H9 (cell line): ENCODE results near the gene HTRA3. TPM values are rescaled to one million over a fixed set of nuclear protein-coding genes. Genes with fewer than 3 reads are reported as not detected.

Source experiments
- DNase-seq: peaks from one replicate; pipeline ENCODE4 v3.0.0-alpha.2; 2017
- H2AFZ ChIP-seq: one replicate; pipeline ENCODE4 v1.6.1; 2013; ENCODE audit warnings: mild to moderate bottlenecking, low read length, control low read depth, moderate library complexity
- H2AK5ac ChIP-seq: 2 replicates; pipeline ENCODE4 v1.6.1; 2013; ENCODE audit warnings: low read length, control low read depth, mixed read lengths; ENCODE audit not compliant: insufficient read length
- H2BK120ac ChIP-seq: one replicate; pipeline ENCODE4 v1.6.1; 2013; ENCODE audit warnings: low read depth, mild to moderate bottlenecking, low read length, control low read depth, inconsistent platforms; ENCODE audit not compliant: poor library complexity, severe bottlenecking
- H2BK12ac ChIP-seq: 2 replicates; pipeline ENCODE4 v1.6.1; 2013; ENCODE audit warnings: low read length, control low read depth, mixed read lengths, low read depth; ENCODE audit not compliant: insufficient read length
- H2BK15ac ChIP-seq: 2 replicates; pipeline ENCODE4 v1.6.1; 2013; ENCODE audit warnings: low read depth, low read length, control low read depth
- H2BK20ac ChIP-seq: one replicate; pipeline ENCODE4 v1.6.1; 2013; ENCODE audit warnings: low read depth, mild to moderate bottlenecking, low read length, control low read depth, inconsistent platforms; ENCODE audit not compliant: poor library complexity, severe bottlenecking
- H2BK5ac ChIP-seq: 2 replicates; pipeline ENCODE4 v1.6.1; 2013; ENCODE audit warnings: low read length, control low read depth, mixed read lengths; ENCODE audit not compliant: insufficient read length
- H3K14ac ChIP-seq: 2 replicates; pipeline ENCODE4 v1.6.1; 2013; ENCODE audit warnings: low read length, control low read depth; ENCODE audit not compliant: insufficient read depth
- H3K18ac ChIP-seq: 2 replicates; pipeline ENCODE4 v1.6.1; 2013; ENCODE audit warnings: low read depth, mild to moderate bottlenecking, mixed read lengths, low read length, control low read depth; ENCODE audit not compliant: insufficient read length
- H3K23ac ChIP-seq: 2 replicates; pipeline ENCODE4 v1.6.1; 2013; ENCODE audit warnings: low read length, control low read depth, mixed read lengths, low read depth; ENCODE audit not compliant: insufficient read length
- H3K23me2 ChIP-seq: 2 replicates; pipeline ENCODE4 v1.6.1; 2013; ENCODE audit warnings: low read depth, mild to moderate bottlenecking, mixed read lengths, low read length, control low read depth; ENCODE audit not compliant: insufficient read length, poor library complexity, severe bottlenecking
- H3K27ac ChIP-seq: 2 replicates; pipeline ENCODE4 v1.5.1; 2013; ENCODE audit warnings: low read length, control low read depth, mixed read lengths, low read depth; ENCODE audit not compliant: insufficient read length
- H3K27me3 ChIP-seq: 2 replicates; pipeline ENCODE4 v1.6.1; 2013; ENCODE audit warnings: low read length, control low read depth, inconsistent platforms; ENCODE audit not compliant: insufficient read depth
- H3K4ac ChIP-seq: 2 replicates; pipeline ENCODE4 v1.6.1; 2013; ENCODE audit warnings: low read depth, mild to moderate bottlenecking, control low read depth, inconsistent platforms, low read length, moderate library complexity
- H3K4me1 ChIP-seq: 2 replicates; pipeline ENCODE4 v1.6.1; 2013; ENCODE audit warnings: low read length, control low read depth, inconsistent platforms; ENCODE audit not compliant: insufficient read depth
- H3K4me2 ChIP-seq: 2 replicates; pipeline ENCODE4 v1.6.1; 2013; ENCODE audit warnings: low read length, control low read depth, mixed read lengths; ENCODE audit not compliant: insufficient read length, insufficient read depth
- H3K56ac ChIP-seq: 2 replicates; pipeline ENCODE4 v1.6.1; 2013; ENCODE audit warnings: low read depth, mild to moderate bottlenecking, mixed read lengths, low read length, control low read depth; ENCODE audit not compliant: insufficient read length
- H3K79me1 ChIP-seq: 2 replicates; pipeline ENCODE4 v1.6.1; 2013; ENCODE audit warnings: low read depth, mild to moderate bottlenecking, moderate library complexity, low read length, control low read depth, inconsistent platforms; ENCODE audit not compliant: insufficient read depth, poor library complexity, severe bottlenecking
- H3K79me2 ChIP-seq: 2 replicates; pipeline ENCODE4 v1.6.1; 2013; ENCODE audit warnings: low read length, control low read depth, inconsistent platforms; ENCODE audit not compliant: insufficient read depth
- H3K9ac ChIP-seq: 2 replicates; pipeline ENCODE4 v1.6.1; 2013; ENCODE audit warnings: low read length, control low read depth, mixed read lengths; ENCODE audit not compliant: insufficient read length; ENCODE audit errors: extremely low read depth
- H3K9me3 ChIP-seq: one replicate; pipeline ENCODE4 v1.6.1; 2013; ENCODE audit warnings: low read depth, low read length, inconsistent platforms; ENCODE audit not compliant: control insufficient read depth
- H3T11ph ChIP-seq: one replicate; pipeline ENCODE4 v1.6.1; 2013; ENCODE audit warnings: mild to moderate bottlenecking, low read length, control low read depth, inconsistent platforms
- H4K20me1 ChIP-seq: one replicate; pipeline ENCODE4 v1.6.1; 2013; ENCODE audit not compliant: control insufficient read depth, insufficient read length, insufficient read depth
- H4K5ac ChIP-seq: 2 replicates; pipeline ENCODE4 v1.6.1; 2013; ENCODE audit warnings: low read depth, mild to moderate bottlenecking, mixed read lengths, low read length, control low read depth; ENCODE audit not compliant: insufficient read length
- H4K8ac ChIP-seq: replicated peaks from 2 replicates; pipeline ENCODE4 v1.6.1; 2013; ENCODE audit warnings: low read length, control low read depth, mixed read lengths, low read depth; ENCODE audit not compliant: insufficient read length
- H4K91ac ChIP-seq: 2 replicates; pipeline ENCODE4 v1.6.1; 2013; ENCODE audit warnings: low read depth, mild to moderate bottlenecking, moderate library complexity, mixed read lengths, low read length, control low read depth; ENCODE audit not compliant: insufficient read length
- H3K27ac Mint-ChIP-seq, 3 experiments: 2 replicates in 2 of 3; 3 replicates in 1 of 3; pipeline ENCODE4 v1.8.0; 2020 to 2021; ENCODE audit warnings: mixed read lengths in 3 of 3, mild to moderate bottlenecking in 1 of 3, moderate library complexity in 1 of 3
- H3K27me3 Mint-ChIP-seq: 2 replicates; pipeline ENCODE4 v1.8.0; 2021; ENCODE audit warnings: low read depth, mild to moderate bottlenecking, moderate library complexity, mixed read lengths
- H3K36me3 Mint-ChIP-seq, 3 experiments: 2 replicates in 2 of 3; 3 replicates in 1 of 3; pipeline ENCODE4 v1.8.0; 2020 to 2021; ENCODE audit warnings: low read depth in 3 of 3, mixed read lengths in 3 of 3; ENCODE audit not compliant: insufficient read depth in 1 of 3
- H3K4me1 Mint-ChIP-seq, 2 experiments: 2 replicates each; pipeline ENCODE4 v1.8.0; 2020; ENCODE audit warnings: mixed read lengths in 2 of 2
- H3K4me3 Mint-ChIP-seq, 2 experiments: 2 replicates in 1 of 2; 3 replicates in 1 of 2; pipeline ENCODE4 v1.8.0; 2020 to 2021; ENCODE audit warnings: mild to moderate bottlenecking in 2 of 2, mixed read lengths in 2 of 2, moderate library complexity in 1 of 2
- H3K9me3 Mint-ChIP-seq, 2 experiments: 2 replicates in 1 of 2; 3 replicates in 1 of 2; pipeline ENCODE4 v1.8.0; 2020; ENCODE audit warnings: mild to moderate bottlenecking in 2 of 2, mixed read lengths in 2 of 2, moderate library complexity in 1 of 2
- CTCF ChIP-seq: fragments of 200-600 bp; sonication (generic); conservative IDR thresholded peaks from 3 replicates; pipeline ENCODE4 v1.8.0; 2021; ENCODE audit warnings: antibody characterized with exemption, mild to moderate bottlenecking
- WGBS: extraction: QIAGEN DNeasy Blood & Tissue Kit; methylation state at CpG from one replicate; pipeline ENCODE4 v1.1.7; 2013; ENCODE audit warnings: missing lambda C conversion rate, low lambda C conversion rate, mixed read lengths; ENCODE audit not compliant: insufficient read length; ENCODE audit errors: extremely low coverage; 5-methylcytosine and 5-hydroxymethylcytosine counted together
- total RNA-seq: library from RNA; stranded (reverse); gene quantifications from 2 replicates; pipeline ENCODE4 v1.2.1, GENCODE V29; 2021

HTRA3 gene
- total RNA-seq, 1 experiment from 2014 or later = 3.0 TPM

- no peak overlapping the region for H3K27ac Mint-ChIP-seq
- no CpG with 5 or more reads among the region's 7 CpGs for WGBS
- H3K9me3 Mint-ChIP-seq = peaks cover 0 to 4% of the 10 kb centered on the region in 2 experiments; a peak in 3 of 5 replicates
- H4K8ac ChIP-seq = no peak overlapping the region
- H3K23me2 ChIP-seq = no peaks in the 10 kb centered on the region
- no peak overlapping the region for H3K18ac ChIP-seq
- no peak overlapping the region for H2BK15ac ChIP-seq
- no peaks in the 10 kb centered on the region for H3K79me2 ChIP-seq
- no peak overlapping the region for H2BK20ac ChIP-seq
- no peak overlapping the region for H3K4me2 ChIP-seq
- H4K5ac ChIP-seq = no peak overlapping the region
- no peak overlapping the region for H2BK120ac ChIP-seq
- no peak overlapping the region for H3K27ac ChIP-seq
- H3K23ac ChIP-seq = no peak overlapping the region
- no peak overlapping the region for H2AK5ac ChIP-seq
- no peak overlapping the region for H4K91ac ChIP-seq
- H3K27me3 Mint-ChIP-seq = peaks cover 22% of the 10 kb centered on the region
- H3K4me1 ChIP-seq = no peaks in the 10 kb centered on the region
- H4K20me1 ChIP-seq = no peaks in the 10 kb centered on the region
- H2BK12ac ChIP-seq = no peak overlapping the region
- no peak overlapping the region for H3K14ac ChIP-seq
- H3K4ac ChIP-seq = no peak overlapping the region
- no peaks in the 10 kb centered on the region for H3K9me3 ChIP-seq
- H3K27me3 ChIP-seq = no peaks in the 10 kb centered on the region
- no peak overlapping the region for H3K4me3 Mint-ChIP-seq
- no peak overlapping the region for H2AFZ ChIP-seq
- H3K36me3 Mint-ChIP-seq = no peaks in the 10 kb centered on the region
- H3K9ac ChIP-seq = no peak overlapping the region
- no peak for DNase-seq
- H3K56ac ChIP-seq = no peak overlapping the region
- no peak overlapping the region for H3T11ph ChIP-seq
- TF ChIP-seq CTCF = no peak
- peaks cover 4 to 9% of the 10 kb centered on the region in 2 experiments for H3K4me1 Mint-ChIP-seq
- H3K79me1 ChIP-seq = no peaks in the 10 kb centered on the region
- H2BK5ac ChIP-seq = no peak overlapping the region
These were observed 38.2 kb downstream of the HTRA3 start for GRCh38 chr4:8307714-8308113.
